ENCODE results near the gene PLEKHA7.

GRCh38 chr11:16783321-16783801 lies 230.9 kb downstream of the PLEKHA7 start:
- TF ChIP-seq CTCF (optimal IDR thresholded peaks at IDR 0.05 in 1 of 3, IDR thresholded peaks at IDR 0.05 in 1 of 3, conservative IDR thresholded peaks at IDR 0.05 in 1 of 3; ENCODE audit: extremely low read depth in 1 of 3, insufficient read depth in 2 of 3, low read length in 3 of 3) (no peak), EZH2 (IDR thresholded peaks at IDR 0.05; ENCODE audit: low read length) (no peak)

Data from keratinocyte (primary cell).